CD4-positive, alpha-beta T cell (primary cell): Measurements from ENCODE around the gene FLNC. TPM values are rescaled to one million over a fixed set of nuclear protein-coding genes. Genes with fewer than 3 reads are reported as not detected.

Experiments
- ATAC-seq: fragments of 200-7000 bp; cut with Tn5 transposase; one replicate; pipeline ENCODE4 v1.10.0; 2022; ENCODE audit warnings: mild to moderate bottlenecking; ENCODE audit not compliant: poor library complexity
- CTCF ChIA-PET: fragments of 350-600 bp; sonication (Branson Sonifier 250); formaldehyde crosslinking; loops from one replicate; lab custom pipeline; 2021; ENCODE audit warnings: antibody characterized with exemption, inconsistent platforms; lab: Charles Lee
- POLR2A ChIA-PET: fragments of 350-600 bp; sonication (Branson Sonifier 250); formaldehyde crosslinking; loops from one replicate; lab custom pipeline; 2021; ENCODE audit warnings: antibody characterized with exemption, inconsistent platforms; lab: Charles Lee
- DNase-seq, 14 experiments: peaks; one replicate each; pipeline ENCODE4 v3.0.0-alpha.2; 2013 to 2020; ENCODE audit warnings: mixed read lengths in 2 of 14
- H3K27ac ChIP-seq, 2 donors: one replicate each; pipeline versions ENCODE4 v1.5.1 to v1.7.0; 2013; ENCODE audit warnings: low read length in 2 of 2, low read depth in 1 of 2, mild to moderate bottlenecking in 1 of 2
- H3K27me3 ChIP-seq, 2 experiments: 1 replicate in 1 of 2; 2 replicates in 1 of 2; pipeline versions ENCODE4 v1.6.1 to v1.7.0; 2013; ENCODE audit warnings: low read length in 2 of 2, control low read depth in 1 of 2, mild to moderate bottlenecking in 1 of 2, moderate library complexity in 1 of 2; ENCODE audit not compliant: insufficient read depth in 2 of 2, control insufficient read depth in 1 of 2
- H3K36me3 ChIP-seq: one replicate; pipeline ENCODE4 v1.6.1; 2013; ENCODE audit warnings: low read length, control low read depth; ENCODE audit not compliant: insufficient read depth
- H3K4me1 ChIP-seq: one replicate; pipeline ENCODE4 v1.6.1; 2013; ENCODE audit warnings: low read length, control low read depth; ENCODE audit not compliant: insufficient read depth
- H3K4me3 ChIP-seq: one replicate; pipeline ENCODE4 v1.5.1; 2013; ENCODE audit warnings: mild to moderate bottlenecking, low read length, moderate library complexity
- H3K9me3 ChIP-seq, 2 experiments: 1 replicate in 1 of 2; 2 replicates in 1 of 2; pipeline versions ENCODE4 v1.6.1 to v1.7.0; 2013; ENCODE audit warnings: low read length in 2 of 2, mild to moderate bottlenecking in 2 of 2, control low read depth in 1 of 2, moderate library complexity in 1 of 2; ENCODE audit not compliant: control insufficient read depth in 1 of 2, insufficient read depth in 1 of 2
- H3K27ac Mint-ChIP-seq: one replicate; pipeline ENCODE4 v1.8.0; 2020; ENCODE audit warnings: mixed read lengths
- H3K27me3 Mint-ChIP-seq: one replicate; pipeline ENCODE4 v1.8.0; 2021; ENCODE audit warnings: mixed read lengths
- H3K36me3 Mint-ChIP-seq: one replicate; pipeline ENCODE4 v1.8.0; 2021; ENCODE audit warnings: low read depth, mixed read lengths
- H3K4me1 Mint-ChIP-seq: one replicate; pipeline ENCODE4 v1.8.0; 2021; ENCODE audit warnings: low read depth, mixed read lengths
- H3K4me3 Mint-ChIP-seq: one replicate; pipeline ENCODE4 v1.8.0; 2020; ENCODE audit warnings: mild to moderate bottlenecking, mixed read lengths
- H3K9me3 Mint-ChIP-seq: one replicate; pipeline ENCODE4 v1.8.0; 2020; ENCODE audit warnings: mixed read lengths
- intact Hi-C, 2 experiments: fragments of 100-400 bp; cut with DNase I in 1 of 2; cut with micrococcal nuclease in 1 of 2; formaldehyde crosslinking; loops; one replicate each; pipeline versions ENCODE4 v1.15.1 to v1.9.0; 2023 to 2025; cut with DNase I, micrococcal nuclease
- total RNA-seq, 174 experiments: library from RNA in 2 of 174; stranded (reverse) in 2 of 174; gene quantifications; one replicate each; pipeline ENCODE4 v1.2.3 and lab custom pipeline; 2021 to 2026
- TF ChIP-seq, protein P1 (sequence below): fragments of 200-600 bp; IDR thresholded peaks from one replicate; pipeline ENCODE4 v1.8.0; 2022; ENCODE audit warnings: antibody characterized with exemption, mild to moderate bottlenecking

FLNC gene
- total RNA-seq, 2 experiments from 2014 or later: 0.06 to 0.08 TPM

- H3K9me3 Mint-ChIP-seq: no peaks in the 10 kb centered on the region
- H3K36me3 Mint-ChIP-seq: no peaks in the 10 kb centered on the region
- no peaks in the 10 kb centered on the region for H3K4me1 Mint-ChIP-seq
- H3K4me3 Mint-ChIP-seq: no peak overlapping the region
- no peaks in the 10 kb centered on the region for H3K9me3 ChIP-seq
- intact Hi-C loops: loop anchor here in 1 of 2 experiments (2.0 kb wide), 1 partner anchor 461 kb away; no protein-coding TSS in a partner anchor
- ATAC-seq (no peak), DNase-seq (no peak)
- peaks cover 6% of the 10 kb centered on the region for H3K4me1 ChIP-seq
- H3K27me3 Mint-ChIP-seq: peaks cover 15% of the 10 kb centered on the region
- TF ChIP-seq, protein P1, sequence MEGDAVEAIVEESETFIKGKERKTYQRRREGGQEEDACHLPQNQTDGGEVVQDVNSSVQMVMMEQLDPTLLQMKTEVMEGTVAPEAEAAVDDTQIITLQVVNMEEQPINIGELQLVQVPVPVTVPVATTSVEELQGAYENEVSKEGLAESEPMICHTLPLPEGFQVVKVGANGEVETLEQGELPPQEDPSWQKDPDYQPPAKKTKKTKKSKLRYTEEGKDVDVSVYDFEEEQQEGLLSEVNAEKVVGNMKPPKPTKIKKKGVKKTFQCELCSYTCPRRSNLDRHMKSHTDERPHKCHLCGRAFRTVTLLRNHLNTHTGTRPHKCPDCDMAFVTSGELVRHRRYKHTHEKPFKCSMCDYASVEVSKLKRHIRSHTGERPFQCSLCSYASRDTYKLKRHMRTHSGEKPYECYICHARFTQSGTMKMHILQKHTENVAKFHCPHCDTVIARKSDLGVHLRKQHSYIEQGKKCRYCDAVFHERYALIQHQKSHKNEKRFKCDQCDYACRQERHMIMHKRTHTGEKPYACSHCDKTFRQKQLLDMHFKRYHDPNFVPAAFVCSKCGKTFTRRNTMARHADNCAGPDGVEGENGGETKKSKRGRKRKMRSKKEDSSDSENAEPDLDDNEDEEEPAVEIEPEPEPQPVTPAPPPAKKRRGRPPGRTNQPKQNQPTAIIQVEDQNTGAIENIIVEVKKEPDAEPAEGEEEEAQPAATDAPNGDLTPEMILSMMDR: no peak
- peaks cover 16 to 24% of the 10 kb centered on the region in 2 experiments for H3K27me3 ChIP-seq
- H3K4me3 ChIP-seq: no peak overlapping the region
- CTCF ChIA-PET: no interaction called here
- POLR2A ChIA-PET: interaction anchor here (1.0 kb wide), 1 partner anchor 23 kb away, joined by 3 read pairs; the partner anchor contains the start of gene ATP6V1F
- H3K36me3 ChIP-seq: no peaks in the 10 kb centered on the region
- no peak overlapping the region for H3K27ac Mint-ChIP-seq
- H3K27ac ChIP-seq: no peak overlapping the region
Measured at GRCh38 chr7:128885370-128886187, 55.4 kb downstream of the FLNC start.

DNA sequence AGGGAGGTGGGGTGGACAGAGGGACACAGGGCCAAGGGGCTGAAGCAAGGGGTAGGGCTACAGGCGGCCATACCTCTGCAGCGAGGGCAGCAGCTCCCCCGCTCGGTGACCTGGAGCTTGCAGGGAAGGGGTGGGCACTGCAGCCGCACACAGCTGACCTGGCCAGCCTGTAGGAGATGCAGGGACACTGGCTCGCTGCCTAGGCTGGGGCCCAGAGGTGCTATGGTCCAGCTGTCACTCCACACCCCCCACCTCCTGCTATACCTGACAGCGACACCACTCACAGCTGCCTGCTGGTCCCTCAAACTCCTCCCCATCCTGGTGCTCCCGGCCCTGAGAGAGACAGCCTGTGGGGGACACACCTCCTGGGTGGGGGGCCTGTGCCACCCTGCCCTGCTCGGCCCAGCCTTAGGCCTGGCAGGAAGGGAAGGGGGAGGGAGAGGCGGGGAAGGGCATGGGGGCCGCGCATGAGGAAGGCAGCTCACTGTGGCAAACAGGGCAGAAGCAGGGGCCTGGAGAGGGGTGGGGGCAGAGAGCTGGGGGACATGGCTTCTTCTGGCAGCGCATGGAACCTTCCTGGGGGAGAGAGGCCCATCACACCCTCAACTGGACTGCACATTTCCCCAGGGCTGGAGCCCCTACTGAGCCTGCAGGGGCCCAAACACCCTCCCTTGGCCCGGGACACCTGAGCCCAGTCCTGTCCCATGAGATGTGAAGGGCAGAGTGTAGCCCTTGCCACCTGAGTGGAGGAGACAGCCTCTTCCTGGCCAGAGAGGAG is 56.4 kb downstream of the FLNC start:
- CTCF ChIA-PET: no interaction called here

More for the DNA sequence above, 56.4 kb downstream of the FLNC start:
- Mint-ChIP-seq H3K4me1 (no peaks in the 10 kb centered on the region), H3K27ac (no peak overlapping the region), H3K4me3 (no peak overlapping the region), H3K36me3 (no peaks in the 10 kb centered on the region), H3K27me3 (peaks cover 15% of the 10 kb centered on the region), H3K9me3 (no peaks in the 10 kb centered on the region)
- H3K27me3 ChIP-seq: peaks cover 18 to 31% of the 10 kb centered on the region in 2 experiments
- TF ChIP-seq, protein P1: no peak
- no peak for ATAC-seq
- POLR2A ChIA-PET: no interaction called here
- no peaks in the 10 kb centered on the region for H3K36me3 ChIP-seq
- peaks cover 13% of the 10 kb centered on the region for H3K4me1 ChIP-seq
- H3K4me3 ChIP-seq: no peak overlapping the region
- no peak for DNase-seq
- H3K27ac ChIP-seq: no peak overlapping the region
- peaks cover 0 to 7% of the 10 kb centered on the region in 2 experiments for H3K9me3 ChIP-seq
- intact Hi-C loops: no loop called here
